GM21515 (cell line): ENCODE results near the gene TMTC2.
"Not testable (repeated sequence)": the region's sequence is repeated elsewhere in the genome, so short reads cannot be mapped to it uniquely, and the experiment has no call there.

Experiments
- ATAC-seq: cut with Tn5 transposase; IDR thresholded peaks from one replicate; pipeline ENCODE4 v1.9.1; 2021; ENCODE audit not compliant: unreplicated experiment

Gene TMTC2

GRCh38 chr12:83117926-83118325 lies 431.2 kb downstream of the TMTC2 start:
- not testable (repeated sequence) for ATAC-seq

- ATAC-seq = no peak
Observed at GRCh38 chr12:83121897-83122622, 435.4 kb downstream of the TMTC2 start.

- no peak for ATAC-seq
Observed at GRCh38 chr12:83122623-83122934, 435.9 kb downstream of the TMTC2 start.

- ATAC-seq = no peak
Observed at GRCh38 chr12:83123039-83123438, 436.3 kb downstream of the TMTC2 start.

- ATAC-seq = no peak
Observed at GRCh38 chr12:83128540-83128939, 441.8 kb downstream of the TMTC2 start.

GRCh38 chr12:83130178-83130577 lies 443.5 kb downstream of the TMTC2 start:
- no peak for ATAC-seq

GRCh38 chr12:83132360-83132759 lies 445.7 kb downstream of the TMTC2 start:
- no peak for ATAC-seq

GRCh38 chr12:83136411-83136810 lies 449.7 kb downstream of the TMTC2 start:
- ATAC-seq = no peak

GRCh38 chr12:83140135-83140534 lies 453.4 kb downstream of the TMTC2 start:
- no peak for ATAC-seq

GRCh38 chr12:83141460-83141994 lies 454.8 kb downstream of the TMTC2 start:
- no peak for ATAC-seq

GRCh38 chr12:83142914-83143313 lies 456.2 kb downstream of the TMTC2 start:
- no peak for ATAC-seq

- no peak for ATAC-seq
Observed at GRCh38 chr12:83143950-83144349, 457.2 kb downstream of the TMTC2 start.

- ATAC-seq = no peak
Observed at GRCh38 chr12:83145325-83145840, 458.7 kb downstream of the TMTC2 start.

GRCh38 chr12:83147341-83147740 lies 460.6 kb downstream of the TMTC2 start:
- no peak for ATAC-seq

- no peak for ATAC-seq
Observed at GRCh38 chr12:83149987-83150386, 463.3 kb downstream of the TMTC2 start.

GRCh38 chr12:83150465-83151189 lies 463.9 kb downstream of the TMTC2 start:
- ATAC-seq = no peak

- ATAC-seq = no peak
Observed at GRCh38 chr12:83153177-83153576, 466.5 kb downstream of the TMTC2 start.

GRCh38 chr12:83156815-83157214 lies 470.1 kb downstream of the TMTC2 start:
- ATAC-seq = no peak

- no peak for ATAC-seq
Observed at GRCh38 chr12:83157604-83158003, 470.9 kb downstream of the TMTC2 start.

- ATAC-seq = no peak
Observed at GRCh38 chr12:83158613-83159207, 472.0 kb downstream of the TMTC2 start.

GRCh38 chr12:83161456-83161855 lies 474.8 kb downstream of the TMTC2 start:
- ATAC-seq = no peak

- ATAC-seq = no peak
Observed at GRCh38 chr12:83168751-83169150, 482.0 kb downstream of the TMTC2 start.
